HepG2 (cell line): ENCODE data around the gene SNAPC3. TPM values are rescaled to one million over a fixed set of nuclear protein-coding genes. Genes with fewer than 3 reads are reported as not detected.

Experiments
- ATAC-seq: fragments of 200-7000 bp; cut with Tn5 transposase; 3 replicates; pipeline ENCODE4 v1.9.1; 2020; ENCODE audit warnings: mild to moderate bottlenecking, moderate library complexity
- BruUV-seq: library from RNA; stranded (reverse); fragments of 400-500 nt; replicated peaks from 2 replicates; lab custom pipeline; 2021; lab: Mats Ljungman, UMichigan
- CTCF ChIA-PET: fragments of 300-600 bp; formaldehyde crosslinking; extraction: SDS; loops from one replicate; lab custom pipeline; 2021; ENCODE audit warnings: low total read pairs, inconsistent platforms, low intra/inter-chr PET ratio; lab: Yijun Ruan, JAX
- POLR2A ChIA-PET: fragments of 350-600 bp; sonication (Branson Sonifier 250); formaldehyde crosslinking; loops from one replicate; lab custom pipeline; 2020; ENCODE audit warnings: antibody characterized with exemption, inconsistent platforms; lab: Yijun Ruan, JAX
- DNase-seq: peaks from one replicate; pipeline ENCODE4 v3.0.0-alpha.2; 2015; ENCODE audit warnings: low spot score
- FAIRE-seq: peaks from 3 replicates; lab custom pipeline; 2011; peaks lifted over from hg19 to GRCh38; lab: Jason Lieb, UNC
- H2AFZ ChIP-seq: one replicate; pipeline ENCODE4 v1.6.1; 2011; ENCODE audit warnings: low read length, inconsistent platforms
- H3K27ac ChIP-seq: fragments of 300-600 bp; 3 replicates; pipeline ENCODE4 v1.8.0; 2011; ENCODE audit warnings: mixed run types, mild to moderate bottlenecking, mixed read lengths, low read length, inconsistent platforms; ENCODE audit not compliant: insufficient read depth; ENCODE audit errors: extremely low read length
- H3K27me3 ChIP-seq, 2 experiments: fragments of 200-600 bp in 1 of 2; 2 replicates in 1 of 2; 3 replicates in 1 of 2; pipeline versions ENCODE4 v1.6.0 to v1.8.0; 2011; ENCODE audit warnings: low read length in 2 of 2, mild to moderate bottlenecking in 2 of 2, moderate library complexity in 2 of 2, inconsistent platforms in 1 of 2; ENCODE audit not compliant: insufficient read depth in 2 of 2, control insufficient read depth in 1 of 2
- H3K36me3 ChIP-seq, 2 experiments: fragments of 200-600 bp in 1 of 2; replicated peaks in 1 of 2; 2 replicates in 1 of 2; 3 replicates in 1 of 2; pipeline versions ENCODE4 v1.5.1 to v1.8.0; 2011; ENCODE audit warnings: low read length in 2 of 2, inconsistent platforms in 1 of 2; ENCODE audit not compliant: insufficient read depth in 2 of 2, control insufficient read depth in 1 of 2
- H3K4me1 ChIP-seq: 2 replicates; pipeline ENCODE4 v1.5.1; 2012; ENCODE audit warnings: low read length, inconsistent platforms; ENCODE audit not compliant: insufficient read depth
- H3K4me2 ChIP-seq: 2 replicates; pipeline ENCODE4 v1.6.0; 2011; ENCODE audit warnings: low read depth, low read length, inconsistent platforms
- H3K4me3 ChIP-seq, 3 experiments: fragments of 200-600 bp in 1 of 3; sonication (generic), shearing (Covaris generic) in 1 of 3; replicated peaks in 1 of 3; 2 replicates each; pipeline ENCODE4 v1.5.1; 2011 to 2016; ENCODE audit warnings: low read length in 3 of 3, inconsistent platforms in 2 of 3, low read depth in 2 of 3, mild to moderate bottlenecking in 2 of 3, control low read depth in 1 of 3, mixed read lengths in 1 of 3; ENCODE audit not compliant: insufficient read depth in 1 of 3
- H3K79me2 ChIP-seq: one replicate; pipeline ENCODE4 v1.6.1; 2011; ENCODE audit warnings: low read length, inconsistent platforms; ENCODE audit not compliant: insufficient read depth
- H3K9ac ChIP-seq: 2 replicates; pipeline ENCODE4 v1.6.0; 2011; ENCODE audit warnings: mild to moderate bottlenecking, low read depth, low read length, inconsistent platforms; ENCODE audit not compliant: insufficient read depth
- H3K9me3 ChIP-seq: 2 replicates; pipeline ENCODE4 v1.5.1; 2012; ENCODE audit warnings: mild to moderate bottlenecking, low read length
- H4K20me1 ChIP-seq: 2 replicates; pipeline ENCODE4 v1.6.0; 2011; ENCODE audit warnings: inconsistent platforms, mild to moderate bottlenecking, low read length, moderate library complexity; ENCODE audit not compliant: insufficient read depth
- KLF13 ChIP-seq: sonication (generic); formaldehyde crosslinking; IDR thresholded peaks from 2 replicates; pipeline ENCODE4 v1.4.0; 2020; ENCODE audit warnings: mild to moderate bottlenecking, missing genetic modification reagents
- MTA3 ChIP-seq: sonication (generic); formaldehyde crosslinking; IDR thresholded peaks from 2 replicates; pipeline ENCODE4 v1.4.0; 2020; ENCODE audit warnings: missing genetic modification reagents
- ZNF432 ChIP-seq: sonication (generic); formaldehyde crosslinking; IDR thresholded peaks from 2 replicates; pipeline ENCODE4 v1.5.0; 2020; ENCODE audit warnings: missing genetic modification reagents, mild to moderate bottlenecking, borderline replicate concordance
- ZSCAN22 ChIP-seq: sonication (generic); formaldehyde crosslinking; IDR thresholded peaks from 2 replicates; pipeline ENCODE4 v1.4.0; 2020; ENCODE audit warnings: mild to moderate bottlenecking, missing genetic modification reagents
- WGBS: methylation state at CpG from one replicate; pipeline ENCODE4 v1.1.6; 2017; ENCODE audit warnings: low lambda C conversion rate; 5-methylcytosine and 5-hydroxymethylcytosine counted together
- in situ Hi-C: cut with HindIII; loops from 2 replicates; pipeline ENCODE4 v1.10.0; 2017; ENCODE audit warnings: low pct_unique_long_range_greater_than_20kb; ENCODE audit not compliant: extremely low pct_ligation_motif_present
- intact Hi-C: fragments of 100-400 bp; cut with micrococcal nuclease; formaldehyde crosslinking; loops from one replicate; pipeline ENCODE4 v1.10.0; 2022; ENCODE audit not compliant: unreplicated experiment
- polyA plus RNA-seq, 8 experiments: library from polyadenylated mRNA; depleted of rRNA in 3 of 8; stranded (reverse) in 7 of 8; unstranded in 1 of 8; fragments of >200 nt; fragmentation: Illumina TruSeq in 4 of 8; extraction: Trizol in 4 of 8; gene quantifications; 2 replicates each; pipeline versions ENCODE4 v1.2.1 to v1.2.3, GENCODE V29; 2011 to 2016; ENCODE audit warnings: low read depth in 4 of 8, missing spikeins in 1 of 8, mixed read lengths in 1 of 8; ENCODE audit not compliant: insufficient read depth in 1 of 8
- total RNA-seq, 5 experiments: library from RNA; depleted of rRNA; stranded (reverse); fragments of >200 nt; fragmentation: Illumina TruSeq; extraction: Trizol; gene quantifications; 2 replicates each; pipeline ENCODE4 v1.2.3, GENCODE V29; 2016; ENCODE audit warnings: low read depth in 1 of 5
- TF ChIP-seq, protein P1 (sequence below): sonication (generic); formaldehyde crosslinking; IDR thresholded peaks from 2 replicates; pipeline ENCODE4 v1.5.0; 2020; ENCODE audit warnings: mild to moderate bottlenecking, missing genetic modification reagents
- TF ChIP-seq, protein P2 (sequence below): sonication (generic); formaldehyde crosslinking; IDR thresholded peaks from 2 replicates; pipeline ENCODE4 v1.5.0; 2020; ENCODE audit warnings: mild to moderate bottlenecking, missing genetic modification reagents, borderline replicate concordance
- TF ChIP-seq, protein P3 (sequence below): sonication (generic); formaldehyde crosslinking; IDR thresholded peaks from 2 replicates; pipeline ENCODE4 v1.5.0; 2020; ENCODE audit warnings: mild to moderate bottlenecking, missing genetic modification reagents

SNAPC3 gene
- total and polyA plus RNA-seq, 2 of the 13 experiments (the other 11 are each of a cell fraction or from before 2014, with no cell fraction given) = 25.6 to 26.0 TPM

DNA sequence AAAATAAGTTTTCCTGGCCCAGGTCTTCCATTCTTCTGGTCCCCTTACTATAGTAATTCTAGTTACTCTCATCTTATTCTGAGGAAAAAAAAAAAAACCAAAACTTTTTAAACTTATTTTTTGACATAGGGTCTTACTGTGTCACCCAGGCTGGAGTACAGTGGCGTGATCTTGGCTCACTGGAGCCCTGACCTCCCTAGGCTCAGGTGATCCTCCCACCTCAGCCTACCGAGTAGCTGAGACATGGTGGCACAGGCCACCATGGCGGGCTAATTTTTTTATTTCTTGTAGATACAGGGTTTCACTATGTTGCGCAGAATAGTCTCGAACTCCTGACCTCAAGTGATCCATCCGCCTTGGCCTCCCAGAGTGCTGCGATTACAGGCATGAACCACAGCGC, 38.4 kb downstream of the SNAPC3 start (continued):
- TF ChIP-seq, protein P1, sequence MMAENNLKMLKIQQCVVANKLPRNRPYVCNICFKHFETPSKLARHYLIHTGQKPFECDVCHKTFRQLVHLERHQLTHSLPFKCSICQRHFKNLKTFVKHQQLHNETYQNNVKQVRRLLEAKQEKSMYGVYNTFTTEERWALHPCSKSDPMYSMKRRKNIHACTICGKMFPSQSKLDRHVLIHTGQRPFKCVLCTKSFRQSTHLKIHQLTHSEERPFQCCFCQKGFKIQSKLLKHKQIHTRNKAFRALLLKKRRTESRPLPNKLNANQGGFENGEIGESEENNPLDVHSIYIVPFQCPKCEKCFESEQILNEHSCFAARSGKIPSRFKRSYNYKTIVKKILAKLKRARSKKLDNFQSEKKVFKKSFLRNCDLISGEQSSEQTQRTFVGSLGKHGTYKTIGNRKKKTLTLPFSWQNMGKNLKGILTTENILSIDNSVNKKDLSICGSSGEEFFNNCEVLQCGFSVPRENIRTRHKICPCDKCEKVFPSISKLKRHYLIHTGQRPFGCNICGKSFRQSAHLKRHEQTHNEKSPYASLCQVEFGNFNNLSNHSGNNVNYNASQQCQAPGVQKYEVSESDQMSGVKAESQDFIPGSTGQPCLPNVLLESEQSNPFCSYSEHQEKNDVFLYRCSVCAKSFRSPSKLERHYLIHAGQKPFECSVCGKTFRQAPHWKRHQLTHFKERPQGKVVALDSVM (CRISPR knock-in tag) = no peak
- no peak for TF ChIP-seq ZSCAN22
- no peak for TF ChIP-seq ZNF432
- TF ChIP-seq, all 625 proteins: peak for 0

DNA sequence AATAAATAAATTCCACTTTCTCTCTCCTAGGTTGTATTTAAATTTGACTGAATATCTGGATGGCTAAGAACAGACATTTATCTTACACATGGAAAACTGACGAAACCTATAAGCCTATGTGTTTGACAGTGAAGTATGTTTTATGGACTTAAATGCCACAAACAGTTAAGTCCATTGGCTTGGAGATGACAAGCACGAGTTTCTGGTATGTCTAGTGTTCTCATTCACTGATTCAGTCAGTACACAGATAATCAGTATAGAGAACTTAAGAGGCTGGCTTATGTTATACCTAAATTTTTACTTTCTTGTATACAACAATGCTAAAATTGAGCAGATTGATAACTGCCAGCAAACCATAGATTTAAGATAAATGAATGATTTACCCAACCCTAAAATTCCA, 38.9 kb downstream of the SNAPC3 start:
- no peaks in the 10 kb centered on the region for H3K4me1 ChIP-seq
- no peak overlapping the region for H3K4me2 ChIP-seq
- WGBS = 90% methylated on average over 2 of the region's 2 CpGs
- ATAC-seq (no peak), FAIRE-seq (no peak), DNase-seq (no peak)
- no peaks in the 10 kb centered on the region for H3K27me3 ChIP-seq
- no peak overlapping the region for H3K9ac ChIP-seq
- no peak overlapping the region for H3K27ac ChIP-seq
- in situ Hi-C loops (no loop called here), intact Hi-C loops (no loop called here)
- POLR2A ChIA-PET = no interaction called here
- no peaks in the 10 kb centered on the region for H4K20me1 ChIP-seq
- no peak overlapping the region for H2AFZ ChIP-seq
- H3K9me3 ChIP-seq = no peaks in the 10 kb centered on the region
- CTCF ChIA-PET = no interaction called here
- no peak overlapping the region for H3K4me3 ChIP-seq
- H3K79me2 ChIP-seq = no peaks in the 10 kb centered on the region
- no TSS peak for BruUV-seq
- peaks cover 10 to 69% of the 10 kb centered on the region in 2 experiments for H3K36me3 ChIP-seq
- TF ChIP-seq MTA3 (CRISPR knock-in tag) (no peak), KLF13 (CRISPR knock-in tag) (no peak)
- TF ChIP-seq, protein P2, sequence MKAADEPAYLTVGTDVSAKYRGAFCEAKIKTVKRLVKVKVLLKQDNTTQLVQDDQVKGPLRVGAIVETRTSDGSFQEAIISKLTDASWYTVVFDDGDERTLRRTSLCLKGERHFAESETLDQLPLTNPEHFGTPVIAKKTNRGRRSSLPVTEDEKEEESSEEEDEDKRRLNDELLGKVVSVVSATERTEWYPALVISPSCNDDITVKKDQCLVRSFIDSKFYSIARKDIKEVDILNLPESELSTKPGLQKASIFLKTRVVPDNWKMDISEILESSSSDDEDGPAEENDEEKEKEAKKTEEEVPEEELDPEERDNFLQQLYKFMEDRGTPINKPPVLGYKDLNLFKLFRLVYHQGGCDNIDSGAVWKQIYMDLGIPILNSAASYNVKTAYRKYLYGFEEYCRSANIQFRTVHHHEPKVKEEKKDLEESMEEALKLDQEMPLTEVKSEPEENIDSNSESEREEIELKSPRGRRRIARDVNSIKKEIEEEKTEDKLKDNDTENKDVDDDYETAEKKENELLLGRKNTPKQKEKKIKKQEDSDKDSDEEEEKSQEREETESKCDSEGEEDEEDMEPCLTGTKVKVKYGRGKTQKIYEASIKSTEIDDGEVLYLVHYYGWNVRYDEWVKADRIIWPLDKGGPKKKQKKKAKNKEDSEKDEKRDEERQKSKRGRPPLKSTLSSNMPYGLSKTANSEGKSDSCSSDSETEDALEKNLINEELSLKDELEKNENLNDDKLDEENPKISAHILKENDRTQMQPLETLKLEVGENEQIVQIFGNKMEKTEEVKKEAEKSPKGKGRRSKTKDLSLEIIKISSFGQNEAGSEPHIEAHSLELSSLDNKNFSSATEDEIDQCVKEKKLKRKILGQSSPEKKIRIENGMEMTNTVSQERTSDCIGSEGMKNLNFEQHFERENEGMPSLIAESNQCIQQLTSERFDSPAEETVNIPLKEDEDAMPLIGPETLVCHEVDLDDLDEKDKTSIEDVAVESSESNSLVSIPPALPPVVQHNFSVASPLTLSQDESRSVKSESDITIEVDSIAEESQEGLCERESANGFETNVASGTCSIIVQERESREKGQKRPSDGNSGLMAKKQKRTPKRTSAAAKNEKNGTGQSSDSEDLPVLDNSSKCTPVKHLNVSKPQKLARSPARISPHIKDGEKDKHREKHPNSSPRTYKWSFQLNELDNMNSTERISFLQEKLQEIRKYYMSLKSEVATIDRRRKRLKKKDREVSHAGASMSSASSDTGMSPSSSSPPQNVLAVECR (CRISPR knock-in tag) = no peak
- TF ChIP-seq, protein P3, sequence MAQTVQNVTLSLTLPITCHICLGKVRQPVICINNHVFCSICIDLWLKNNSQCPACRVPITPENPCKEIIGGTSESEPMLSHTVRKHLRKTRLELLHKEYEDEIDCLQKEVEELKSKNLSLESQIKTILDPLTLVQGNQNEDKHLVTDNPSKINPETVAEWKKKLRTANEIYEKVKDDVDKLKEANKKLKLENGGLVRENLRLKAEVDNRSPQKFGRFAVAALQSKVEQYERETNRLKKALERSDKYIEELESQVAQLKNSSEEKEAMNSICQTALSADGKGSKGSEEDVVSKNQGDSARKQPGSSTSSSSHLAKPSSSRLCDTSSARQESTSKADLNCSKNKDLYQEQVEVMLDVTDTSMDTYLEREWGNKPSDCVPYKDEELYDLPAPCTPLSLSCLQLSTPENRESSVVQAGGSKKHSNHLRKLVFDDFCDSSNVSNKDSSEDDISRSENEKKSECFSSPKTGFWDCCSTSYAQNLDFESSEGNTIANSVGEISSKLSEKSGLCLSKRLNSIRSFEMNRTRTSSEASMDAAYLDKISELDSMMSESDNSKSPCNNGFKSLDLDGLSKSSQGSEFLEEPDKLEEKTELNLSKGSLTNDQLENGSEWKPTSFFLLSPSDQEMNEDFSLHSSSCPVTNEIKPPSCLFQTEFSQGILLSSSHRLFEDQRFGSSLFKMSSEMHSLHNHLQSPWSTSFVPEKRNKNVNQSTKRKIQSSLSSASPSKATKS (CRISPR knock-in tag) = no peak
